Stomach (tissue), 9 donors: ENCODE data around the gene LSMEM2. TPM values are rescaled to one million over a fixed set of nuclear protein-coding genes. Genes with fewer than 3 reads are reported as not detected.
"Not testable (repeated sequence)": the region's sequence is repeated elsewhere in the genome, so short reads cannot be mapped to it uniquely, and the experiment has no call there.

Experiments used
- DNase-seq, 2 donors: peaks; one replicate each; pipeline versions ENCODE4 v3.0.0 to v3.0.0-alpha.2; 2013 to 2019
- H3K27ac ChIP-seq, 5 donors: fragments of 200-600 bp in 4 of 5; sonication (generic) in 4 of 5; one replicate each; pipeline ENCODE4 v1.5.1; 2013 to 2019; ENCODE audit warnings: mild to moderate bottlenecking in 1 of 5, moderate library complexity in 1 of 5
- H3K27me3 ChIP-seq, 3 donors: fragments of 200-600 bp; sonication (generic); one replicate each; pipeline ENCODE4 v1.5.1; 2017 to 2019; ENCODE audit warnings: mixed run types in 1 of 3
- H3K36me3 ChIP-seq, 4 donors: fragments of 200-600 bp; sonication (generic); 1 replicate in 3 of 4; 2 replicates in 1 of 4; pipeline ENCODE4 v1.5.1; 2016 to 2019
- H3K4me1 ChIP-seq, 4 donors: fragments of 200-600 bp; sonication (generic); one replicate each; pipeline ENCODE4 v1.5.1; 2016 to 2019
- H3K4me3 ChIP-seq, 4 donors: fragments of 200-600 bp; sonication (generic) in 3 of 4; one replicate each; pipeline ENCODE4 v1.5.1; 2016 to 2019; ENCODE audit warnings: mild to moderate bottlenecking in 1 of 4
- H3K9me3 ChIP-seq, 4 donors: fragments of 200-600 bp; sonication (generic); one replicate each; pipeline ENCODE4 v1.5.1; 2016 to 2019
- CTCF ChIP-seq, 7 experiments: fragments of 450-650 bp in 4 of 7; fragments of 200-600 bp in 3 of 7; sonication (generic) in 3 of 7; IDR thresholded peaks; one replicate each; pipeline ENCODE4 v1.5.1; 2016 to 2019; ENCODE audit warnings: antibody characterized with exemption in 7 of 7, control low read depth in 2 of 7, mild to moderate bottlenecking in 1 of 7
- EP300 ChIP-seq: sonication (generic); formaldehyde crosslinking; IDR thresholded peaks from one replicate; pipeline ENCODE4 v1.6.1; 2017; ENCODE audit warnings: antibody characterized with exemption
- POLR2A ChIP-seq, 4 donors: fragments of 450-650 bp; IDR thresholded peaks; one replicate each; pipeline ENCODE4 v1.6.1; 2016; ENCODE audit warnings: antibody characterized with exemption in 4 of 4, control low read depth in 2 of 4, mild to moderate bottlenecking in 1 of 4, moderate library complexity in 1 of 4
- POLR2AphosphoS5 ChIP-seq, 3 donors: sonication (generic); formaldehyde crosslinking; IDR thresholded peaks; one replicate each; pipeline ENCODE4 v1.6.1; 2016; ENCODE audit warnings: antibody characterized with exemption in 3 of 3
- WGBS, 5 donors: extraction: QIAGEN DNeasy Blood & Tissue Kit in 3 of 5; methylation state at CpG; one replicate each; pipeline versions ENCODE4 v1.1.5 to v1.1.7; 2013 to 2018; 5-methylcytosine and 5-hydroxymethylcytosine counted together
- intact Hi-C: fragments of 100-400 bp; cut with DNase I; formaldehyde crosslinking; loops from one replicate; pipeline ENCODE4 v1.15.1; 2023; ENCODE audit warnings: low total_unique reads
- polyA plus RNA-seq, 3 donors: library from polyadenylated mRNA; stranded (reverse); fragments of 200-250 nt; gene quantifications; one replicate each; pipeline ENCODE4 v1.2.3, GENCODE V29; 2013
- total RNA-seq, 5 donors: library from RNA; depleted of rRNA; stranded (reverse); fragments of >200 nt; gene quantifications; one replicate each; pipeline versions ENCODE4 v1.1.0 to v1.2.3, GENCODE V29; 2014 to 2016
- donor health status: healthy with polysubstance abuse.
- donor health status: Bipolar disorder and iron deficiency.
- donor health status: healthy.

LSMEM2 gene
- total and polyA plus RNA-seq, 8 donors = 0.31 to 0.58 TPM; not detected in 6

DNA sequence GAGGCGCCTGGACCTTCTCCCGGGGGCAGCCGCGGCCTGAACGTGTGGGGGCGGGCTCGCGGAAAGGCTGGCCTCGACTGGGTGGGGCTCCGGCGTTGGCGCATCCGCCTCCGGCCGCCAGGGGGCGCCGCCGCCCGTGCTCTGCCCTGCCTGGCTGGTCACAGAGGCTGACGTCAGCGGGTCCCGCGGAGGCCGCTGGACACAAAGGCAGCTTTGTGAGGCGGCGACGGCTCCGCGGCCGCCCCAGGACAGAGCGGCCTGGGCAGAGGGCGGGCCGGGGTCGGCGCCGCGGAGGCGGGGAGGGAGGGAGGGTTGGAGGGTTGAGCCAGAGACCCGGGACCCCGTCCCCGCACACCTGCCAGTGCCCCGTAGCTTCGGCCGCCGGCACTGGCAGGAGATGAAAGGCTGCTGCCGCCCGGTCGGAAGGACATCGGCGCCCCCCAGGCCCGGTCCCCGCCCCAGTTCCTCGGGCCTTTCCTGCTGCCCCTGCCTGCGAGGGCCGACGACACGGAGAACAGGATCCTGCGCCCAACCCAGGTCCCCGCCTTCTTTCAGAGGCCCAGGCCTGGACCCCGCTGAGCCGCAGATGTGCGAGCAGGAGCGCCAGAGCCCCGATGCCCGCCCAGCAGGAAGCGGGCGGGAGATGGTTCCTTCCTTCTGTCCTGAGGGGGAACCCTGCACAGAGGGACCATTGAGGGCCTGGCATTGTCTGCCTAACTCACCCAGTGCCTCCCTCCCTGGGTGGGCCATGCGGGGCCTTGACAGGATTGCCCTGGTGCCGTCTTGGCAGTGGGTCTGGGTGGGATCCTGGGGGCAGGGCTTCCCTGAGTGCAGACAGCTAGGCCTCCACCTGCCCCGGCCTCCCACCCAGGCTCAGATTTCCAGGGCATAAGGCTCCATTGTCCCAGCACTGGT, 18.6 kb upstream of the LSMEM2 start:
- Histone ChIP-seq H3K27me3 (no peaks in the 10 kb centered on the region), H3K9me3 (no peaks in the 10 kb centered on the region), H3K36me3 (peaks cover 29 to 39% (median 35%) of the 10 kb centered on the region in 4 donors), H3K27ac (peak overlapping the region; percentile 90 to 99 (median 96)), H3K4me1 (peaks cover 31 to 75% (median 43%) of the 10 kb centered on the region in 4 donors), H3K4me3 (peak overlapping the region; percentile 40 to 50 (median 48))
- intact Hi-C loops = no loop called here
- no peak for TF ChIP-seq EP300
- peak in 5 of 7 experiments; percentile 94 to 100 (median 99) for TF ChIP-seq CTCF (IDR thresholded peaks at IDR 0.05)
- peak; percentile 72 to 92 (median 86) for TF ChIP-seq POLR2AphosphoS5 (IDR thresholded peaks at IDR 0.05)
- 1 to 3% (median 1%) methylated on average over 17 to 70 of the region's 70 CpGs for WGBS, 5 donors
- peak; percentile 96 to 98 for DNase-seq

DNA sequence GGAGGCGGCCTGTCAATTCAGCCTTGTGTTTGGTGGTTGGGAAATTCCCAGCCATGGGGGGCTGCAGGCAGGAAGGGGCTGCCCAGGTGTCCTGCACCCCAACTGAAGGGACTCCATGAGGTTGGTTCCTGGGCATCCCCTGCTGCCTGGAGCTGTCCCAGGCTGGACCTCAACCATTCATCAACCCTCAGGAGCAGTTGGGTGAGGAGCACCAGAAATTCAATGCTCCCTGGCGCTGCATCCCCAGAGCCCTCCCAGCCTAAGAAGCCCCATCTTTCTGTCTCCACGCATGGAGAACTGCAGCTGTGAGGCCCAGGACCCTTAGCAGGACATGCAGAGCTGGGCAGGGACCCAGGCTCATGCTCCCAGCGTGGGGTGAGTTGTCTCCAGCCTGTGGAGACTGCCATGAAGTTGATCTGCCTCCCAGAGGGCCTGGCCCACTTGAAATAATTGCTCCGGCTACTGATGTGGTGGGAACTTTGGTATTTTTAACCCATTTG, 17.9 kb upstream of the LSMEM2 start:
- WGBS, 5 donors = 44 to 85% (median 68%) methylated on average over 3 to 5 of the region's 5 CpGs
- intact Hi-C loops = no loop called here
- Histone ChIP-seq H3K27me3 (no peaks in the 10 kb centered on the region), H3K36me3 (peaks cover 24 to 32% (median 29%) of the 10 kb centered on the region in 4 donors), H3K4me3 (peak overlapping the region; percentile 40 to 50 (median 48)), H3K9me3 (no peaks in the 10 kb centered on the region), H3K27ac (peak overlapping the region; percentile 90 to 99 (median 96)), H3K4me1 (peaks cover 38 to 77% (median 49%) of the 10 kb centered on the region in 4 donors)
- TF ChIP-seq EP300 (no peak), CTCF (IDR thresholded peaks at IDR 0.05) (no peak), POLR2A (IDR thresholded peaks at IDR 0.05) (no peak), POLR2AphosphoS5 (IDR thresholded peaks at IDR 0.05) (no peak)
- DNase-seq = no peak

- Histone ChIP-seq H3K4me3 (no peak overlapping the region), H3K27ac (peak overlapping the region; percentile 90 to 99 (median 96)), H3K27me3 (no peaks in the 10 kb centered on the region), H3K36me3 (peaks cover 19 to 27% (median 24%) of the 10 kb centered on the region in 4 donors), H3K4me1 (peaks cover 43 to 82% (median 54%) of the 10 kb centered on the region in 4 donors), H3K9me3 (no peaks in the 10 kb centered on the region)
- 23 to 44% (median 38%) methylated on average over 2 of the region's 2 CpGs for WGBS, 5 donors
- intact Hi-C loops = no loop called here
- DNase-seq = no peak
- TF ChIP-seq CTCF (IDR thresholded peaks at IDR 0.05) = no peak
- TF ChIP-seq POLR2AphosphoS5 (IDR thresholded peaks at IDR 0.05) = no peak
- no peak for TF ChIP-seq POLR2A (IDR thresholded peaks at IDR 0.05)
- no peak for TF ChIP-seq EP300
Measured at GRCh38 chr3:50261505-50261904, 17.4 kb upstream of the LSMEM2 start.

- H3K27me3 ChIP-seq, intact Hi-C loops, H3K4me3 ChIP-seq, DNase-seq, H3K9me3 ChIP-seq: not testable (repeated sequence)
- peak overlapping the region in 4 of 5 donors; percentile 96 to 99 (median 97) for H3K27ac ChIP-seq
- peaks cover 46 to 83% (median 60%) of the 10 kb centered on the region in 4 donors for H3K4me1 ChIP-seq
- peaks cover 12 to 20% (median 17%) of the 10 kb centered on the region in 4 donors for H3K36me3 ChIP-seq
- 95 to 100% (median 97%) methylated on average over 4 of the region's 4 CpGs for WGBS, 5 donors
Measured at GRCh38 chr3:50262200-50262599, 16.7 kb upstream of the LSMEM2 start.
